NCI-H345 (cell line): ENCODE data around the gene HK1.
A peak's percentile ranks its signal among the peaks of the same experiment; 100 is the strongest.
"Not testable (repeated sequence)": the region's sequence is repeated elsewhere in the genome, so short reads cannot be mapped to it uniquely, and the experiment has no call there.

Experiments
- DNase-seq: peaks from one replicate; lab custom pipeline; 2025; lab: John Stamatoyannopoulos, UW

Gene HK1

DNA sequence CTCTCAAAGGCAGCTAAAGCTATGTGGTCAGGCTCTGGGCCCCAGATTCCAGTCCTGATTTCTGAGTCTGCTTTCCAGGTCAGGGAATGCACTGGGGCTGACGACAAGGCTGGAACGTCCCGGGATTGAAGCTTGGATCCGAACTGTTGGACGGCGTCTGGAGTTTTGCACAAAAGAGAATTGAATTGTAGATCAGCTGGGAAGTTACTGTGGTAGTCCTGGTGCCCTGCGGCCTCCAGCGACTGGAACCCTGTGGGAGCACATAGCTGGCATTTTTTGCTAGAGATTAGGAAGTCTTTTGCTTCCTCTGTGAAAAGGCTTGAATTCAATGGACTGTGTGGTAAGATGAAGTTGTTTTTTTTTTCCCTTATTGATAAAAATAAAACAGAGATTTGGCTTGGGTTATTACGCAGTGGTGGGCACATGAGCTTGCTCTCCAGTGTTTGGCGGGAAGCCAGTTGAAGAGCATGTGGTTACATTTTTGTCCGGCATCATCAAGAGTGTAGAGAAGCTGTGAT lies at the start of gene HK1:
TSS of gene HK1 (plus strand) at position 51 of the 518 bp plus-strand sequence.
- DNase-seq, result no peak

DNA sequence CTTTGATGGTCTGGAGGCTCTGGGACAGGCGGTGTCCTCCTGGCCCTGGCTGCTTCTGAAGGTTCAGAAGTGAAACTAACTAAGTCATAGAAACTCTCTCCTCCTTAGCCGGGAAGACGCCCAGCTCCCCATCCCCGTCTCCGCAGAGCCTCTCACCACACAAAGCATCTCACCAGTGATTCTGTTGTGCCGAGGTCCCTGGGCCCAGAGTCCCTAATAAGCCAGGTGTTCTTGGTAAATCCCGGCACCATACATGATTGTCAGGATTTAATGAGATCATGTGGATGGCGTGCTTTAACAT lies 48.7 kb upstream of the HK1 start:
- DNase-seq, result no peak

DNA sequence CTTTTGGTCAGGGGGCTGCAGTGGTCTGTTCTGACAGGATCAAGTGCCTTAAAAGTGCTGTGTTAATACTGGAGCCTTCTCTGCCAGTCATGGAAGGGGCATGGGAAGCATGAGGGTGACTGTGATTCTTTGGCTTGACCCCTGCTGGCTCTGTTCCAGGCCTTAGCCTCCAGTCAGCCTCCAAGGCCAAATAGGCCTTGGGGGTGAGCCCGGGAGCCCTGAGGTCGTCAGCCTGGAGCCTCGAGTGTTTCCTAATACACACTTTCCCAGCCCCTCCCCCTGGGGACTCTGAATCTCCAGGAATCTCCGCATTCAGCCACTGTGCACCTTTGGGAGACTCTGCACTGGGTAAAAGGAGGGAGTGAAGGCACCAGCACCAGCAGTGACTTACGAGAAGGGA lies 48.2 kb upstream of the HK1 start:
- no peak for DNase-seq

DNA sequence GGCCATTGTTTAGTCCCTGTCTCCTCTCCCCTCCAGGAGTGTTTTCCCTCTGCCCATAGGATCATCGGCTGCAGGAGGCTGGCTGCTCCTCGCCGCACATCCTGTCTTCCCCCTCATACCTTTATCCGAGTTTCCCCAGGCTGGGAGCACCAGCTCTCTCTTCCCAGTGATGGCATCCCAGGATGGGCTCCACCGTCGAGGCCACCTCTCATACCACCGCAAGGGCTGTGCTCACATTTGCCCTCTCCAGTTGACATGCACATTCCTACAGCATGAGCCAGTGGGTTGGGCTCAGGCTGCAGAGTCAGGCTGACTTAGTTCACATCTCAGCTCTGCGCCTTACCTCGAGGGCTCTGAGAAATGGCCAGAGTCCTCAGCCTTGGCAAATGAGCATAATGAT lies 46.0 kb upstream of the HK1 start:
- DNase-seq, result no peak

DNA sequence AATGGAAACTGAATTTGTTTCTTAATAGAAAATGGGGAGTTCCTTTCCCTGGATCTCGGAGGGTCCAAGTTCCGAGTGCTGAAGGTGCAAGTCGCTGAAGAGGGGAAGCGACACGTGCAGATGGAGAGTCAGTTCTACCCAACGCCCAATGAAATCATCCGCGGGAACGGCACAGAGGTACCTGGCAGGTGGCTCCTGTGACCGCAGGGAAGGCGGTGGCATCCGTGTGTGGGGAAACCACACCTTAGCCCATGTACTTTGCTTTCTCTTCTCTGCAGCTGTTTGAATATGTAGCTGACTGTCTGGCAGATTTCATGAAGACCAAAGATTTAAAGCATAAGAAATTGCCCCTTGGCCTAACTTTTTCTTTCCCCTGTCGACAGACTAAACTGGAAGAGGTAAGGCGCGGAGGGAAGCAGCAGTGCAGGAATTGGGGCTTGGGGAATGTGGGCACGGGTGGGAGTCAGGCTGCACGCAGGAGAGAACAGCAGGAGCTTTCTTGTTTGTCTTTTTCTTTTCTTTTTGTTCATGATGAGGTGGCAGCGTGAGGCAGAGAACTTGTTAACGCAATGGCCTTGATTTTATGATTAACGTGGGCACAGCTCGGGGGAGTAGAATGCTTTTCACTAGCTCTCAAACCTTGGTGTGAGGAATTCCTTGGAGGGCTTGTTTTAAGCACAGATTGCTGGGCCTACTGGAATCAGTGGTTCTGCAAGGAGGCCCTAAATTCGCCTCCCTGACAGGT lies 45.4 kb upstream of the HK1 start:
- no peak for DNase-seq

DNA sequence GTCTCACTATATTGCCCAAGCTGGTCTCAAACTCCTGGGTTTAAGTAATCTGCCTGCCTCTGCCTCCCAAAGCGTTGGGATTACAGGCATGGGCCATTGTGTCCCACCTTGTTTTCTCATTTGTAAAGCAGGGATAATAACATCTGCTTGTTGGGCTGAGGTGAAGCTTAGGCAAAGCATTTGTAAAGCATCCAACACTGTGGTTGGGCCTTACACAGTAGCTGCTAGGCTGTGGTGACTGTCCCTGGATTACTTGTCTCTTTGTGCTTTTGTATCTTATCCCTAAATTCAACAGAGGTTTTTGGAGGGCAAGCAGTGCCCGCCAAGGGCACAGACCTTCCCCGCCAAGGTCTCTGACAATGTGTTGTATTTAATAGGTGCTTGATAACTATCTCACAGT lies 43.8 kb upstream of the HK1 start:
- DNase-seq, result no peak

DNA sequence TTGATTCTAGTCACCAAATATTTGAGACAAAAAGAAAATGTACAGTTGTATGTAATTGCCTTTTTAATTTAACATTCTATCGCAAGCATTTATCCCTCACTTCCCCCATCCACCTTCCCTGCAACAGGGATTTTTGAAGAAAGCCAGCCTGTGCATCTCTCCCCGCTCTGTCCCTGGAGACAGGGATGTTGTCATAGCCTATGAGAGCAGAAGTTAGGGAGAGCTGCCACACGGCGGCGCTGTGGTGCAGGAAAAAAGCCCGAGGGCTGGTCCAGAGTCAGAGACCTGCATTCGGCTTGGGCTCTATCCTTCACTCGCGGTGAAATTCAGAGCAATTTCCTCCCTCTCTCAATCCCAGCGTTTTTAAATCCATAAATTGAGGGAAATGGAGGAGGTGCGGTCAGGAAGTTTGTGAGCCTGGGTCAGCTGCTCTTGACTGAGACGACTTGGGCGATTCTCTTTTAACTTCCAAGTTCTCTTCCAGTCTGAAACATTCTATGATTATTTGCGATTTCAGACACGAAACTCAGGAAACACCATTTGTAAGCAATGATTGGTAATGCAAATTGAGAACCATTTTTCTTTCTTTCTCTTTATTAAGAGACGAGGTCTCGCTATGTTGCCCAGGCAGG lies 40.7 kb upstream of the HK1 start:
- DNase-seq, result peak; percentile 66

DNA sequence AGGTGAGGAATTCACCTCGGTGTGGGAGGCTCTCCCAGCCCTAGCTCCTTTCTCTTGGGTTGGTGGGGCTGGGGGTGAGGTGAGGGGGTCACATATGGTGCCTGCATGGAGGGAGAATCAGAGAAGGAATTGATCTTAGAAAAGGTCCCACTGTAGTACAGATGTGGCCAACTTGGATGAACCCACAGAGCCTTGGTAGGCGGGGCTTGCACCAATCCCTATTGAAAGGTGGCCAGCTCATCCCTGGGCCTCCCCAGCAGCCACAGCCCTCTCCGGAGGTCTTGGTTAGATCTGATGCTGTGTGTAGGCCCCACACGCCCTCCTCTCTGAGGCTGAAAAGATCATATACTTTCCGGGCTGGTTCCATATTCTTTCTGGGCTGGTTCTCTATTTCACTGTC lies 39.2 kb upstream of the HK1 start:
- DNase-seq, result no peak

DNA sequence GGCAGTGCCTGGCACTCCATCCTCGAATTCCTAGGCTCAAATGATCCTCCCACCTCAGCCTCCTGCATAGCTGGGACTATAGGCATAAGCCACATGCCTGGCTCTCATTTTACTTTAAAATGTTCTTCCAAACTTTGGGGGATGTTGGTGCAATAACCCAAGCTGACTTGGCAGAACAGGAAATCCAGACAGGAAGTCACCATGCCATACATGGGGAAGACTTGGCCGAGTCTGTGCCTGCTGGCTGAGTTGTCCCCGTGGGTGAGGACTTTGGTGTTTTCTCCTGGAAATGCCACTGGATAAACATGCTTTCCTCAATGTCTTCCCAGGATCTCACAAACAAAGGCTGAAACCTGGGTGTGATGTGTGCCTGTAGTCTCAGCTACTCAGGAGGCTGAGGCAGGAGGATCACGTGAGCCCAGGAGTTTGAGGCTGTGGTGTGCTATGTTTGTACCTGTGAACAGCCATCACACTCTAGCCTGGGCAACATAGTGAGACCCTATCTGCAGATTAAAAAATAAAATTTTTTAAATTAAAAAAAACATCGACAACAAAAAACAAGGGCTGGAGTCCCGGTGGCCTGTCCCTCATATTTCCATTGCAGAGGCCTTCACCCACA lies 38.4 kb upstream of the HK1 start:
- no peak for DNase-seq

DNA sequence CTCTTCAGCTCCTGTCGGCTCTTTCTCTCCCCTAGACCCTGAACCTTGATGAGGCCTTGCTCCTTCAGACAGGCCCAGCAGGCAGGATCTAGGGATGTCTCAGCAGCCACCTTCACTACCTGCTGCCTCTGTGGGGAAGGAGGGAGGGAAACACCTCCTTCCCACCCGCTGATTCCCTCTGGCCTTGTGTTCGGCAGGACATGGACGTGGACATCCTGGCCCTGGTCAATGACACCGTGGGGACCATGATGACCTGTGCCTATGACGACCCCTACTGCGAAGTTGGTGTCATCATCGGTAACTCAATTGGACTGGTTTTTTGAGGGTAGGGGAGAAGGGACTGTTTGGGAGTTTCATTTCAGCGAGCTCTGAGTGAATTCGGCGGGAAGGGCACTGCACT lies 37.8 kb upstream of the HK1 start:
- no peak for DNase-seq

DNA sequence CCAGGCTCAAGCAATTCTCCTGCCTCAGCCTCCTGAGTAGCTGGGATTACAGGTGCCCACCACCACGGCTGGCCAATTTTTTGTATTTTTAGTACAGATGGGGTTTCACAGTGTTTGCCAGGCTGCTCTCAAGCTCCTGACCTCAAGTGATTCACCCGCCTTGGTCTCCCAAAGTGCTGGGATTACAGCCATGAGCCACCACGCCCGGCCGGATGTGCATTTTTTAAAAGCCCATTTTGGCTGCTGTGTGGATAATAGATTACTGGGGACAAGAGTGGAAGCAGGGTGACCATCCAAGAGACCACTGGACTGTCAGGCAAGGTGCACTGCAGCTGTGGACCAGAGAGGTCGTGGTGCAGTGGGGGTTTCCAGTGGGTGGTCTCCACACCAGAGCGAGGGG lies 36.7 kb upstream of the HK1 start:
- DNase-seq, result no peak

DNA sequence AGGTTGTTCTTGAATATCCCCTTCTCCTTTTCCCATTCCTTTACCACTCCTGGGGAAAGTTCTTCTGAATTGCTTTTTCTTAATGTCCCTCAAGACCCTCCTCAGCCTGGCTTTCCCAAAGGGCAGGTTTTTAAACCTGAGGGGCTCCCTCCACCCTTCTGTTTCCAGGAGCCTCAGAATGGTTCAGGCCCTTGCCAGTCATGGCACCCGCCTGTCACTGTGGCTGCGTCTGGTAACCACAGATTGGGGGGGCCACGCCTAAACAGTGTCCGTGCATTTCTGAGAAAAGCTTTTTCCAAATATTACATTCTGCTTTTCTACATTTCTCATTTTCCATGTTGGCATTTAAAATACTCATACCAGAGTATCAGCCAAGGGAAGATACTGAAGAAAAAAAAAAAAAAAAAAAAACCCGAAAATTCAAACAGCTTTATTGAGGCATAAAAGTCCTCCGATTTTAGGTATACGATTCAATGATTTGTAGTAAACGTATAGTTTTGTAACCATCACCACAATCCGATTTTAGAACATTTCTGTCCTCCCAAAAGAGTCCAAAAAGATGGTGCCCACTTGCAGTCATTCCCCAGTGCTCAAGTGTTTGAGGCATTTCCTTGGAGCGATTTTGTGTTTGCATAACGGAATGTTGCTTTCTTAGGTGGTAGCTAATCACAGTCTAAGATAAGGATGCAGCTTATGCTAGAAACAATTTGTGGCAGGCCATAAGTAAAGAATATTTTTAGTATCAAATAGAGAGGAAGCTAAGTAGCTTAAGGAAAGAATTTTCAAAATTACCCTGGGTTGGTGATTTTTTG lies 36.0 kb upstream of the HK1 start:
- no peak for DNase-seq

DNA sequence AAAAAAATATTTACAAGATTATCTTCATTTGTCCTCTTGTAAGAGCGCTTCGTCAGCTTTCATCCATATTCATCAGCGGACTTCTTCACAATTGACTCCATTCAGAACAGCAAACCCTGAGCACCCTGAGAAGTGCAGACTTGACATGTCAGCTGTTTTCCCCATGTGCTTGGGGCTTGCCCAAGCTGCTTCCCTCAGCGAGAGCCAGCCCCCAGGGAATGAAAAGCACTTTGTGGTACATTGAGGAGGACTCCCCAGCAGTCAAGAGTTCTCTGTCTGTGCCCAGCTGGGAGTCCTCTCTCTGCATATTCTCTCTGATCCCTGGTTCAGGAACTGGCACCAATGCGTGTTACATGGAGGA lies 35.5 kb upstream of the HK1 start:
- peak; percentile 27 for DNase-seq

DNA sequence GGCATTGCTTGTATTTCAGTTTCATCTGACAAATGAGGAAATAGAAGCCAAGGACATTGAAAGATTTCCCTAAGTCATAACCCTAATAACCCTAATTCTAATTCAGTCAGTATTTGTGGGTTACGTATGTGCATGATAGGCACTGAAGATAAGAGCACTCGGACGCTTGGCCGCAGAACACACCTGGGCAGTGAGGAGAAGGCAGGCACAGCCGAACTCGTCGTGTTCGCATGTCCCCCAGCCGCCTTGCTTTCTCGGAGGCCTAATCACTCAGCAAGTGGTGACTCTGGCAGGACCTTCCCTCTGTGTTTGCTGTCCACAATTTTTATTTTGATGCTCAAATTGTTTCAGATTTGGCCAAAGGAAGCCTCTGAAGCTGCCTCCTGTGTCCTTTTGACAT lies 34.5 kb upstream of the HK1 start:
- no peak for DNase-seq

DNA sequence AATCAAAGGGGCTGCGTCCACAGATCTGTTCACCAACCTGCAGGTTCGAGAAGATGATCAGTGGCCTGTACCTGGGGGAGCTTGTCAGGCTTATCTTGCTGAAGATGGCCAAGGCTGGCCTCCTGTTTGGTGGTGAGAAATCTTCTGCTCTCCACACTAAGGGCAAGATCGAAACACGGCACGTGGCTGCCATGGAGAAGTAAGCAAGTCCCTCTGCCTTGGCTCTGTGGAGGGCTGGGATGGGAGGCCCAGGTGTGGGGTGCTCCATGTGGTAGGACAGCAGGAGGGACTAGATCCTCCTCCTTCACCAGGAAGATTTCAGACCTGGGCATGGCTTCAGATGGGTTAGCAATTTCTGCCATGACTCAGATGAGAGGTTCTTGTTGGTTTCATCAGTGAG lies 32.3 kb upstream of the HK1 start:
- no peak for DNase-seq

DNA sequence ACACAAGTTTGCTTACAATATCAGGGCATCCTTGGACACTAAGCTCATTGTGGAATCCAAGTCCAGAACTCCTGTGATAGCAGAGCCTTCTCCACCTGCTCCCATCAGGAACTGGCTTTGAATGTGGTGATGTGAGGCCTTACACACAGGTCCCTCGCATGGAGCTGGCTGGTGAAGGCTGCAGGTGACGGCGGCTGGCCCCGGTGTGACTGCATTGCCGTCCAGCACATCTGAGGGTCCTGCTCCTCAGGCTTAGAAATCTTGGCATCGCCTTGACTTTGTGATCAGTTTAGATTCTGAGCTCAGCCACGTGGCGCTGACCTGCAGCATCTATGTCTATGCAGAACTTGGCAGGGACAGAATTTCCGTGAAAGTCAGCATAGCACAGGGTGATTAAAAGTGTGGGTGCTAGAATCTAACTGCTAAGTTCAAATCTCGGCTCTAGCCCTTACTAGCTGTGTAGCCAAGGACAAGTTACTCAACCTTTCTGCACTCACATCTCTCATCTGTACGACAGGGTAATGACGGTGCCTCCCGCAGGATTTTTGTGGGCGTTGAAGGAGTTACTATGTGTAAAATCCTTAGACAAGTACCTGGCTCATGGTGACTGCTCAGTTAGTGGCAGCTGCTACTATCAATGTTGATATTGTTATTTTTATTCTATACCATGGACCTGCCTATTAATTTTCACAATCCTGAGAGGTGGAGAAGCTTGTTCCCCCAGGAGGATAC lies 31.5 kb upstream of the HK1 start:
- DNase-seq, result no peak

DNA sequence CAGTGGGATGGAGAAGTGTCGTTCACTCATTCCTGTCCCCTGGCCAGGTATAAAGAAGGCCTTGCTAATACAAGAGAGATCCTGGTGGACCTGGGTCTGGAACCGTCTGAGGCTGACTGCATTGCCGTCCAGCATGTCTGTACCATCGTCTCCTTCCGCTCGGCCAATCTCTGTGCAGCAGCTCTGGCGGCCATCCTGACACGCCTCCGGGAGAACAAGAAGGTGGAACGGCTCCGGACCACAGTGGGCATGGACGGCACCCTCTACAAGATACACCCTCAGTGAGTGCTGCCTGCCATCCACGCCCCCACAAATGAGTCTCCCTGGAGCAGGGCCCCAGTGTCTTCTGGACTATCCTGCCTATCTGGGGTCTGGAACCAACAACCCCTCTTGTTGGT lies 31.0 kb upstream of the HK1 start:
- DNase-seq, result no peak

DNA sequence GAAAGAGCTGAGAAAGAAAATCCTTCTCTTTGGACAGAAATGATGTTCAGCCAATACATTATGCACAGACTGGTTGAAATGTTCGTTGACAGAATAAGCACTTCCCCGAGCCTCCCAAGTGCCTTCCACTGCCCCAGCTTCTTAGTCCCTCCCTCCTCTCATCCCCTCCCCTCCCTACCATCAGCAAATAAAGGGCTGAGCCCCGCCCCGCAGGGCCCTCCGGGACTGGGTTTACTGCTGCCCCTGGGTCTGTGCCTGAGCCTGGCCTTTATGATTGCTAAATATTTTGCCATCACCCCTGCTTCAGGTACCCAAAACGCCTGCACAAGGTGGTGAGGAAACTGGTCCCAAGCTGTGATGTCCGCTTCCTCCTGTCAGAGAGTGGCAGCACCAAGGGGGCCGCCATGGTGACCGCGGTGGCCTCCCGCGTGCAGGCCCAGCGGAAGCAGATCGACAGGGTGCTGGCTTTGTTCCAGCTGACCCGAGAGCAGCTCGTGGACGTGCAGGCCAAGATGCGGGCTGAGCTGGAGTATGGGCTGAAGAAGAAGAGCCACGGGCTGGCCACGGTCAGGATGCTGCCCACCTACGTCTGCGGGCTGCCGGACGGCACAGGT lies 30.1 kb upstream of the HK1 start:
- no peak for DNase-seq

DNA sequence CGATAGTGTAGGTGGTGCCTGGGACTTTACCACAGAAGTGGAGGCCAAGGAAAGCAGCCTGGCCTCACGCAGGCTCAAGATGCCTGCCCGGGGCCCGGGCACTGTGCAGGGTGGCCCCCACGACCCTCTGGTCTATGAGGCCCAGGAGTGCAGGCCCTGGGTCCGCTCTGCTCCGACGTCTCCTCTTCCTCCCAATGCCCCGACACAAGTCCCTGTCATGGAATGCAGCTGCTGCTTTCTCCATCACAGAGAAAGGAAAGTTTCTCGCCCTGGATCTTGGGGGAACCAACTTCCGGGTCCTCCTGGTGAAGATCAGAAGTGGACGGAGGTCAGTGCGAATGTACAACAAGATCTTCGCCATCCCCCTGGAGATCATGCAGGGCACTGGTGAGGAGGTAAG lies 28.3 kb upstream of the HK1 start:
- DNase-seq, result no peak

DNA sequence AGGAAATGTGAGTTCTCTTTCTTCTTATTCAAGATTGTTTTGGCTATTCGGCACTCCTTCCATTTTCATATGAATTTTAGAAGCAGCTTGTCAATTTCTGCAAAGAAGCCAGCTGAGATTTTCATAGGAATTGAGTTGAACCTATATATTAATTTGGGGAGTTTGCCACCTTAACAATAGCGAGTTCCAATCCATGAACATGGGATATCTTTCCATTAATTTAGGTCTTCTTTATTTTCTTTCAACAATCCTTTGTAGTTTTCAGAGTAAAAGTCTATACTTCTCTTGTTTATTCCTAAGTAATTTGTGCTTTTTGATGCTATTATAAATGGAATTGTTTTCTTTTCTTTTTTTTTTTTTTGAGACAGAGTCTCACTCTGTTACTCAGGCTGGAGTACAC lies 26.9 kb upstream of the HK1 start:
- not testable (repeated sequence) for DNase-seq

DNA sequence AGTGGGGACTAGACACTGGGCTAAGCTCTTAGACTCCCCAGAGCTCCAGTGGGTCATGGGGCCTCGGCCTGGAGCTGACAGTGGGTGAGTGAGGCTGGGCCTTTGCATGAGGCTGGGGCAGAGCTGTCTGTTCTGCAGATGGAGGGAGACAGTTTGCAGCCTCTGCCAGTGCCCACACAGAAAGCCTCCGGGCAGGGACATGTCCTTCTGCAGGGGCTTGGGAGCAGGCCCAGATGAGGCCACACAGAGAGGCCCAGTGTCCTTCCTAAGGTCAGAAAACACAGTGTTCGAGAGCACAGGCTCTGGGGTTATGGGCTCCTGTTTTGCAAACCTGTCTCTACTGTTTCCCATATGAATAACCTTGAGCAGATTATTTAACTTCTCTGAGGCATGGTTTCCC lies 25.1 kb upstream of the HK1 start:
- no peak for DNase-seq

DNA sequence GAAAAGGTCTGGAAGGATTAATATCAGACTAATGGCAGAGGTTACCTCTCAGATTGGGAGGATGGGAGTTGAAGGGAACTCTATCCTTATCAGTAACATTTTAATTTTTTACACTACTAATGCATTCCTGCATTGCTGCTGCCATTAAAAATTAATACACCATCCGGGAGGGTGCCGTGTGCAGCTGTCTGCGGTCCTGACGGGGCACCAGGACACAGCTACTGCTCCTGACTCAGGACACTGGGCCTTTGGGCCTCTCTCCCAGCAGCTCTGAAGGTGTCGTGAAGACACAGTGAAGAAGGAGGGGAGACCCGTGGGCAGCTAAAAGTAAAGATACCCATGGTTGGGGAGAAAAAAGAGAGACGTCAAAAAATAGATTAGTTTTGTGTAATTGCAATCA lies 23.4 kb upstream of the HK1 start:
- no peak for DNase-seq
